ENCODE results near the gene TCF21. TPM values are rescaled to one million over a fixed set of nuclear protein-coding genes. Genes with fewer than 3 reads are reported as not detected.
"Not testable (repeated sequence)": the region's sequence is repeated elsewhere in the genome, so short reads cannot be mapped to it uniquely, and the experiment has no call there.

The TCF21 gene
- total RNA-seq, 2 experiments from 2014 or later: not detected

DNA sequence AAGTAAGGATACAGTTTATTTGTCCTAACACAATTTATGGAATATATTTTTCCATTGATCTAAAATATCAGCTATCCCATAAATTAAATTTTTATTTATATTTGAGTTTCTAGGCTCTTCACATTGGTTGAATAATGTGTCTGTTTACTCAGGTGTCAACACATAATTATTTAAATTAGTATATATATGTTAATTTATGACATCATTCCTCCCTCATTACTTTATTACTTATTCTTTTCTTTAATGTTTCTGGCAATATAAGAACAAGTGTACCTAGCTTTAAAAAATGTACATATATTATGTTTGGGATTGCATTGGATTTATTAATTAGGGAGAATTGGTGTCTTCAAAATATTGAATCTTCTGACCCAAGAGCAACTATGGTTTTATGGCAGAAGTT lies 31.2 kb upstream of the TCF21 start:
- no peaks in the 10 kb centered on the region for H4K20me1 ChIP-seq (ENCODE audit: insufficient read depth, low read length)
- H3K27ac ChIP-seq (ENCODE audit: low read depth, low read length, poor library complexity, severe bottlenecking): no peak overlapping the region
- H3K36me3 ChIP-seq (ENCODE audit: insufficient read depth, low read length): no peaks in the 10 kb centered on the region
- no TSS peak for BruUV-seq (replicated peaks)
- H3K9me2 ChIP-seq (ENCODE audit: insufficient read depth, low read length): no peaks in the 10 kb centered on the region
- CTCF ChIA-PET (ENCODE audit: unreplicated experiment): no interaction called here
- no peak for TF ChIP-seq EZH2phosphoT487 (IDR thresholded peaks at IDR 0.05; ENCODE audit: borderline replicate concordance, low read depth, low read length)
- TF ChIP-seq, protein P1, sequence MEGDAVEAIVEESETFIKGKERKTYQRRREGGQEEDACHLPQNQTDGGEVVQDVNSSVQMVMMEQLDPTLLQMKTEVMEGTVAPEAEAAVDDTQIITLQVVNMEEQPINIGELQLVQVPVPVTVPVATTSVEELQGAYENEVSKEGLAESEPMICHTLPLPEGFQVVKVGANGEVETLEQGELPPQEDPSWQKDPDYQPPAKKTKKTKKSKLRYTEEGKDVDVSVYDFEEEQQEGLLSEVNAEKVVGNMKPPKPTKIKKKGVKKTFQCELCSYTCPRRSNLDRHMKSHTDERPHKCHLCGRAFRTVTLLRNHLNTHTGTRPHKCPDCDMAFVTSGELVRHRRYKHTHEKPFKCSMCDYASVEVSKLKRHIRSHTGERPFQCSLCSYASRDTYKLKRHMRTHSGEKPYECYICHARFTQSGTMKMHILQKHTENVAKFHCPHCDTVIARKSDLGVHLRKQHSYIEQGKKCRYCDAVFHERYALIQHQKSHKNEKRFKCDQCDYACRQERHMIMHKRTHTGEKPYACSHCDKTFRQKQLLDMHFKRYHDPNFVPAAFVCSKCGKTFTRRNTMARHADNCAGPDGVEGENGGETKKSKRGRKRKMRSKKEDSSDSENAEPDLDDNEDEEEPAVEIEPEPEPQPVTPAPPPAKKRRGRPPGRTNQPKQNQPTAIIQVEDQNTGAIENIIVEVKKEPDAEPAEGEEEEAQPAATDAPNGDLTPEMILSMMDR (conservative IDR thresholded peaks at IDR 0.05; ENCODE audit: low read length): no peak
- no peaks in the 10 kb centered on the region for H3K79me2 ChIP-seq (ENCODE audit: insufficient read depth, low read depth, low read length)
- no peak for DNase-seq (ENCODE audit: low spot score)
- intact Hi-C loops (cut with micrococcal nuclease; ENCODE audit: unreplicated experiment): no loop called here
- no peak overlapping the region for H2AFZ ChIP-seq (ENCODE audit: low read length)
- H3K9me3 ChIP-seq (ENCODE audit: low read length): no peaks in the 10 kb centered on the region
- H3K4me2 ChIP-seq (ENCODE audit: low read length): no peak overlapping the region
- POLR2A ChIA-PET: no interaction called here
- no peak overlapping the region for H3K4me3 ChIP-seq (ENCODE audit: low read depth, low read length, poor library complexity, severe bottlenecking)
- H3K4me1 ChIP-seq (ENCODE audit: insufficient read depth, low read length, poor library complexity, severe bottlenecking): no peaks in the 10 kb centered on the region

DNA sequence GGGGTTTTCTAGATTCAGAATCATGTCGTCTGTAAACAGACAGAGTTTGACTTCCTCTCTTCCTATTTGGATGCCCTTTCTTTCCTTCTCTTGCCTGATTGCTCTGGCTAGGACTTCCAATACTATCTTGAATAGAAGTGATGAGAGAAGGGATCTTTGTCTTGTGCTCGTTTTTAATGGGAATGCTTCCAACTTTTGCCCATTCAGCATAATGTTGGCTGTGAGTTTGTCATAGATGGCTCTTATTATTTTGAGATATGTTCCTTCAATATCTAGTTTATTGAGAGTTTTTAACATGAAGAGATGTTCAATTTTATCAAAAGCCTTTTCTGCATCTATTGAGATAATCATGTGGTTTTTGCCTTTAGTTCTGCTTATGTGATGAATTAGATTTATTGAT lies 27.6 kb upstream of the TCF21 start:
- intact Hi-C loops (cut with micrococcal nuclease; ENCODE audit: unreplicated experiment); H3K4me1 ChIP-seq (ENCODE audit: insufficient read depth, low read length, poor library complexity, severe bottlenecking); BruUV-seq (replicated peaks); CTCF ChIA-PET (ENCODE audit: unreplicated experiment); H3K4me2 ChIP-seq (ENCODE audit: low read length); H3K9me3 ChIP-seq (ENCODE audit: low read length); H3K36me3 ChIP-seq (ENCODE audit: insufficient read depth, low read length); H4K20me1 ChIP-seq (ENCODE audit: insufficient read depth, low read length); H3K4me3 ChIP-seq (ENCODE audit: low read depth, low read length, poor library complexity, severe bottlenecking); H3K9me2 ChIP-seq (ENCODE audit: insufficient read depth, low read length); H3K27ac ChIP-seq (ENCODE audit: low read depth, low read length, poor library complexity, severe bottlenecking); DNase-seq (ENCODE audit: low spot score); H2AFZ ChIP-seq (ENCODE audit: low read length); H3K79me2 ChIP-seq (ENCODE audit: insufficient read depth, low read depth, low read length): not testable (repeated sequence)
- POLR2A ChIA-PET: interaction anchor here (0.6 kb wide), 1 partner anchor 10 kb away, joined by 3 read pairs; no protein-coding TSS in a partner anchor

DNA sequence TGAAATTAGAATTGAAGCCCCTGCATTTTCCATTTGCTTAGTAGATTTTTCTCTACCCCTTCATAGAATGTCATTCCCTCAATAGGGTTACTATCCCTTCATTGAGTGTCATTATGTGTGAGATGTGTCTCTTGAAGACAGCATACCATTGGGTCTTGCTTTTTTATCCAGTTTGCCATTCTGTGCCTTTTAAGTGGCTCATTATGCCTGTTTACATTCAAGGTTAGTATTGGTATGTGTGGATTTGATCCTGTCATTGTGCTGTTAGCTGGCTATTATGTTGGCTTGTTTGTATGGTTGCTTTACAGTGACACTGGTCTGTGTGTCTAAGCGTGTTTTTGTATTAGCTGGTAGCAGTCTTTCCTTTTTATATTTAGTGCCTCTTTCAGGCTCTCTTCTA lies 25.7 kb upstream of the TCF21 start:
- no peaks in the 10 kb centered on the region for H3K4me1 ChIP-seq (ENCODE audit: insufficient read depth, low read length, poor library complexity, severe bottlenecking)
- H3K36me3 ChIP-seq (ENCODE audit: insufficient read depth, low read length): no peaks in the 10 kb centered on the region
- BruUV-seq (replicated peaks): no TSS peak
- no peak for TF ChIP-seq EZH2phosphoT487 (IDR thresholded peaks at IDR 0.05; ENCODE audit: borderline replicate concordance, low read depth, low read length)
- TF ChIP-seq, protein P1 (conservative IDR thresholded peaks at IDR 0.05; ENCODE audit: low read length): no peak
- no peaks in the 10 kb centered on the region for H3K9me2 ChIP-seq (ENCODE audit: insufficient read depth, low read length)
- no peak overlapping the region for H3K27ac ChIP-seq (ENCODE audit: low read depth, low read length, poor library complexity, severe bottlenecking)
- H3K79me2 ChIP-seq (ENCODE audit: insufficient read depth, low read depth, low read length): no peaks in the 10 kb centered on the region
- ChIA-PET POLR2A (no interaction called here), CTCF (ENCODE audit: unreplicated experiment) (no interaction called here)
- H3K4me3 ChIP-seq (ENCODE audit: low read depth, low read length, poor library complexity, severe bottlenecking): no peak overlapping the region
- intact Hi-C loops (cut with micrococcal nuclease; ENCODE audit: unreplicated experiment): no loop called here
- no peak overlapping the region for H3K4me2 ChIP-seq (ENCODE audit: low read length)
- H3K9me3 ChIP-seq (ENCODE audit: low read length): no peaks in the 10 kb centered on the region
- H4K20me1 ChIP-seq (ENCODE audit: insufficient read depth, low read length): no peaks in the 10 kb centered on the region
- H2AFZ ChIP-seq (ENCODE audit: low read length): no peak overlapping the region
- no peak for DNase-seq (ENCODE audit: low spot score)

Data from OCI-LY7 (cell line).